Measurements from ENCODE around the gene KCNN4.
"Not testable (repeated sequence)": the region's sequence is repeated elsewhere in the genome, so short reads cannot be mapped to it uniquely, and the experiment has no call there.

The KCNN4 gene

DNA sequence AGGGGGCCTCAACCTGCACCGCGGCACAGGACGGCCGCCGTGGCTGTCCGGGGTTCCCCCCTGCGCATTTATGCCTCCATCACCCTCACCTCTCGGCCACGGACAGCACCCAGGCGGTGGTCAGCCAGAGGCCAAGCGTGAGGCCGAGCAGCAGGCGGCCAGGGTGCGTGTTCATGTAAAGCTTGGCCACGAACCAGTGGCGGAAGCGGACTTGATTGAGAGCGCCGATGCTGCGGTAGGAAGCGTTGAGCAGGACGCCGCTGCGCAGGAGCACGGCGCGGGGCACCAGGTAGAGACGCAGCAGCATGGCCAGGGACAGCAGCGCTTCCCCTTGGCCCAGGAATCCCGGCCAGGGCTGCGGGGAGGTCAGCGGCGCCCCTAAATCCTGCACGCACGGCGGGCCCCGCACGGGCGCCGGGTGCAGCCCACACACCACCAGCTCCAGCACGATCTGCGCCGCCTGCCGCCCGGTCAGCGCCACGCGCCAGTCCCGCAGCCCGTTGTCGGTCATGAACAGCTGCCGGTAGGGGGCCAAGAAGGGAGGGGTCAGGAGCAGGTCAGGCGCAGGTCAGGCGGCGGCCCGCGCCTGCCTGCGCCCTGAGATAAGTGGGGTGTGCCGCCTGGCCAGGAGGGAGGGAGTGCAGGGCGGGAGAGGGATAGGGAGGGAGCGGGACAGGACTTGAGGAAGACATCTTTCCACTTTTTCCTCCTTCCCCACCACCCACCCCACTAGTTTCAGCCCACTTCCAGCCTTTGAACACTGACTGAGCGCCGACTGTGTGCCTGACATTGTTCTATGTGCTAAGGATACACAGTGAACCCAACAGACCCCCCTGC is 6.5 kb downstream of the KCNN4 start:
- DNase-seq (ENCODE audit: low read depth): no peak

DNA sequence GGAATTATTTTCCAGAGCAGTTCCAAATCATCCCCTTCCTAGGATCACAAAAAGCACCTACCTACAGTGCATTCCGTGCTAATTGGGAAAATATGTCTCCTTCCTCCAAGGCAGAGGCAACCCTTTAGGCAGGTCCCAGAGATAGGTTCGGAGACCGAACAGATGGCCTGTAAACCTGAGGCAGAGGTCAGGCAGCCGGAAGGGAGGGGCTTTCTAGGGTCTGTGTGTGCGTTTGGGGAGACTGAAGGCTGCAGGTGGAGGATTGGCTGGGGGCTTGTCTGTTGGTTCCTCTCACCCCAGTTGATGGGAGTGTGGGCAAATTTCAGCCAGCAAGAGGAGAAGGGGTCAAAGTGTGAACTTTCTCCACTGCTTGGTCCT is 7.1 kb downstream of the KCNN4 start:
- no peak for DNase-seq (ENCODE audit: low read depth)

DNA sequence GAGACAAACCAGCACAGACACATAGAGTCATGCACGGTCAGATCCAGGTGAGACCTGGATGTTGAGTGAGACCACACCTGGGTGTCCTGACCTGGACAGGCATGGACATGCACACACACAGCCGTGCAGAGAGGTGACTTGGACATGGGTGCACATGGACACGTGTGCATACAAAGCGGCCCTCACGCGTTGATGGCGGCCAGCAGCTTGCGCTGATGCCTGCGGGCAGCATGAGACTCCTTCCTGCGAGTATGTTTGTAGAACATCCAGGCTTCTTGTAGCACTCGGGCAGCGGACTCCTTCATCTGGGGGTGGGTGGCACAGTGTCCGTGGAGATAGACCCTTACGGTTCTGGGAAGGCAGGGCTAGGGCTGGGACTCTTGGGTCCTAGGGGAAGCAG is 11.5 kb downstream of the KCNN4 start:
- no peak for DNase-seq (ENCODE audit: low read depth)

DNA sequence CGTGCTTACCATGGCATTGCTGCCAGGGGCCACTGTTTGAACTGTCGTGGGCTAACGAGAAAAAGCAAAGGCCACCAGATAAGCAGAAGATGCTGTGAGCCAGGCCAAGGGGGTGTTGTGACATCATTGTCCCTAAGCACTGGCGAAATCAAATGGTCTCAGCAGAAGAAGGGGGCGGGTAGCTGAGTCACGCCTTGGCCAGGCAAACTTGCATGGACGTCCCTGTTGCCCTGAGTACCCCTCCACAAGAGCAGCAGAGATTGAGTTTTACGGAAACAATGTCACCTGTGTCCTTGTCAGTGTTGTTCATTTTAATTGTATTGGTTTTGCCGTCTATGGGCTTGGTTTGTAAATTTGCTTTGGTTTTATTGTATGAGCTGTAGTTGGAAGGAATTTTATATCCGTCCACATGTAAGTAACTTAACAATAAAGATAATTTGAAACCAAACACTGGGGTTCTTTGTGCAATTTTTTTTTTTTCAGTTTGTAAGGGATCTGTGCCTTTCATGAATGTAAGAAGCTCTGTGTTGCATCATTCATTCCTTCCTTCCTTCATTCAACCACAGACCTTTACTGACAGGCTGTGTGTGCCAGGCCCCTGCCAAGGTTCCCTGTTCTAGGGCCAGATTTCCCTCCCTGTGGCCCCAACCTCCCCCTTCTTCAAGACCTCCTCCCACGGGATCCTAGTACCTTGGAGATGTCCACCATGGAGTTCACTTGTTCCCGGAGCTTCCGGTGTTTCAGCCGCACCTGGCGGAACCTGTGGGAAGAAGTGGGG is 12.3 kb downstream of the KCNN4 start:
- DNase-seq (ENCODE audit: low read depth): no peak

DNA sequence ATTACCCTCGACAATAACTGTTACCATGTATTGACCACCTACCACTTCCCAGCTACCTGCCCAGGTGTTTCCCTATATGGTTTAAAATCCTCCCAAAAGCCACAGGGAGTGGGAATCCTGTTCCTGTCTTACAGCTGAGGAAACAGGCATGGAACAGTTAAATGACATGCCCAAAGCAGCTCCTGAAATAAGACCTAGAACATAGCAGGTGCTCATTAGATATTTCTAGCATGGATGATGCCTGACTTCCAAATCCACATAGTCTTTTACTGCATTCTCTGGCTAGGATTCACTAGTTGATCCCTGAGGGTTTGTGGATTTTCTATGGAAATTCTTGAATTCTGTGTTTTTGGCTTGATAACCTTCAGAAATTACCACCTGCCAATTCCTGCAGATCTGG is 13.0 kb downstream of the KCNN4 start:
- DNase-seq (ENCODE audit: low read depth): no peak

DNA sequence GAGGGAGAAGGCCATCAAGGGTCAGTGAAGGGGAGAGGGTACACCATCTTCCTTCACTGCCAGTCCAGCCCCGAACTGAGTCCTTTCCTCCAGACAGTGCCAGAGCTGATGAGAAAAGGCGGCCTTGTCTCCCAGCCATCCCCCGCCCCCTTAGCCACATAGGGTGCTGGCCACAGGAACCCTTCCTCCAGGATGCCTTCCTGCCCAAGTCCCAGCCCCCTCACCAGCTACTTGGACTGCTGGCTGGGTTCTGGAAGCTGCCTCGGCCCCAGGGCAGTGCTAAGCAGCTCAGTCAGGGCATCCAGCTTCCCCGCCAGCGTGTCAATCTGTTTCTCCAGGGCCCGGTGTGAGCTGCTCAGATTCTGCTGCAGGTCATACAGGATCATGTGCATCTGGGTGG is 13.5 kb downstream of the KCNN4 start:
- no peak for DNase-seq (ENCODE audit: low read depth)

DNA sequence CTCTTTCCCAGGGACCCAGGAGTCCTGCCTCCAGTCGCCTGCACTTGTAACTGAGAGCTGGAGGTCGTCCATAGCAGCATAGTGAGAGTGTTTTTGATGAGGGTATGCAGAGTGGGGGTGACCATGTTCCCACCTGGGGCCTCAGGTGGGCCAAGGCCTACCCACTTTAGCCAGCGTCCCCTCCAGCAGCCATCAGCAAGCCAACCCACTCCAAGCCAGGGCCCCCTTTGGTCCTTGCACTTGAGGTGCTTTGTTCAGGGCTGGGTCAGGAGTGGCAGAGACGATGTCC is 14.1 kb downstream of the KCNN4 start:
- DNase-seq (ENCODE audit: low read depth): no peak

DNA sequence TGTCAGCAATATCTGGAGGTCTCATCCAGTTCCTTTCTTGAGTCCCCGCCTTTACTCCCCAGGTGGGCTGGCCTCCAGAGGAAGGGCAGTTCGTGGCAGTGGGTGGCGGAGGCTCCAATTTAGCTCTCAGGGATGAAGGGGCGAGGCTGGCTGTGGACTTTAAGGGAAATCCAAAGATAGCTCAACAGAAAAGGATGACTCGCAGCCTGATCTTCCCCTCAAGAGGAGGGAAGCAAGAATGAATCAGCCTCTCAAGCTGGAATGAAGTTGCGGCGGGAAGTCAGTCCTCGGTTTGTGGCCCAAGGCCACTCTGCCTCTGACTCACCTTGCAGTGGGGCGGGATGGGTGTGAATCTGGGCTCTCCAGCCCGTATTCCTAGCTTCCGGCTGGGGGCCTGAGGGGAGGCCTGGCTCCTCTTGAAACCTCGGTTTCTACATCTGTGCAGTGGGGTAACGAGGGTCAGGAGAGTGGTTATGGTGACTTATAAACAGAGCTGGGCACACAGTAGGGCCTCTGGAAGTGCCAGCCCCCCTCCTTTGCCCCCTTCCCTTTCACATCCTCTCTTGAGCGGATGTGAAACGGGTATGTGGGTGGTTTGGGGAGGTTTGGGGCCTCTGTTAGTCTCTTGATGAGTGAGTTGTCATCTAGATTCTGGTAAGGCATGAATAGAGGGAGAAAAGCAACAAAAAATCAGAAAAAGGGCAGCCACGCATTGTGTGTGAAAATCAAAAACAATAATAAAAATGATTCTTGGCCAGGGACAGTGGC is 15.5 kb downstream of the KCNN4 start:
- peak; percentile 96 for DNase-seq (ENCODE audit: low read depth)

DNA sequence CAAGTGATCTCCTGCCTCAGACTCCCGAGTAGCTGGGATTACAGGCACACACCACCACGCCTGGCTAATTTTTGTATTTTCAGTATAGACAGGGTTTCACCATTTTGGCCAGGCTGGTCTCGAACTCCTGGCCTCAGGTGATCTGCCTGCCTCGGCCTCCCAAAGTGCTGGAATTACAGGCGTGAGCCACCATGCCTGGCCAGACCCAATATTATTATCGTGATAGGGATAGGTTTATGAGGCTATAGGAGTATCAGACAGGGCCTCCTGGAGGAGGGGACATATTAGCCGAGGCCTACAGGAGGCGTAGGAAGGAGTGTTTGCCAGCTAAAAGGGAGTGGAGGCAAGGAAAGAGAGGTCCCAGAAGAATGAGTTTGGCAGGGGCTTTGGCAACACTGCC is 16.1 kb downstream of the KCNN4 start:
- not testable (repeated sequence) for DNase-seq (ENCODE audit: low read depth)

DNA sequence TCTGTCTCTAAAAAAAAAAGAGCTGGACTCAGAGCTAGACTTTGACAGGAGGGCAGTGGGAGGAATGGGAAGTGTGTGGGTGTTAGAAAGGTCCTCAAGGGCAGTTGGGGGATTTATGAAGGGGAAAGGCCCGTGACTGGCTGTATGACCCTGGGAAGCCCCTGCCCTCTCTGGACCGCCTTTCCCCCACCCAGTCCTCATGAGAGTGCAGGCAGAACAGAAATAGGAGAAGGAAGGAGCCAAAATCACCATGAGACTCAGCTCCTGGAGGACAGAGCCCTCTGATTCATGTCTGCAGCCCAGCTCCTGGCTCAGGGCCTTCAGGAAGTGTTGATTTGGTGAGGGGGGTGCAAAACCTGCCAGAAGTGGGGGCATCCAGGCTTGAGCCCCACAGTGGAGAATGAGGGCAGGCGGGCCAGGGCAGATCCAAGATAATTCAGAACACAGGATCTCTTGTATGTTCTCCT is 17.3 kb downstream of the KCNN4 start:
- DNase-seq (ENCODE audit: low read depth): no peak

DNA sequence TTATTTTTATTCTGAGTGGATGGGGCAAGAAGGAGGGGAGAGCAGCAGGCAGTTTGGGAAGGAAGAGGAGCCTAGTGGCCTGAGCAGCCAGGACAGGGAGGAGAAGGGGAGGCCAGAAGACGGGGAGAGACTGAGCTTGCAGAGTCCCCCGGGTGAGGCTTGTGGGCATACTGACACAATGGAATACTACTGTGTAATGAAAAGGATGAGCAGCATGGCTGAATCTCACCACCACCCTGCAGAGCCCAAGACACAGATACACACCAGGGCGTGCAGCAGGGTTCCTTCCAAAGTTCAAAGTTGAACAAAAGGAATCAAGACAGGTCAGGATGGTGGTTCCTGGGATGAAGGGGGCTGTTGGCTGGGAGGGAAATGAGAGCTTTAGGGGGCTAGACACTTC is 18.0 kb downstream of the KCNN4 start:
- DNase-seq (ENCODE audit: low read depth): no peak

DNA sequence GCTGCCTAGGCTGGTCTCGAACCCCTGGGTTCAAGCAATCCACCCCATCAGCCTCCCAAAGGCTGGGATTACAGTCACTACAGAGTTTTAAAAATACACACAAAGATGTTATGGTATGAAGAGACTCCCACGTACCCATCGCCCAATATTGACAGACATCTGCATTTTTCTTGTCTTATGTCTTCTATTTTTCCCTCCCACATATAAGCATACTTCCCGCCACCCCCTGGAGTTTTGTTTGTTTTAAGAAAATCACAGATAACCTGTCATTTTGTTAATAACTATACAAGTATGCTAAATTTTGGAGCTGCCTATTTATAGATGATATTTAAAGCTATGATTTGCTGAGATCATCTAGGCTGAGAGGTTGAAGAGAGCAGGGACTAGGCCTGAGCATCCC is 19.8 kb downstream of the KCNN4 start:
- no peak for DNase-seq (ENCODE audit: low read depth)

DNA sequence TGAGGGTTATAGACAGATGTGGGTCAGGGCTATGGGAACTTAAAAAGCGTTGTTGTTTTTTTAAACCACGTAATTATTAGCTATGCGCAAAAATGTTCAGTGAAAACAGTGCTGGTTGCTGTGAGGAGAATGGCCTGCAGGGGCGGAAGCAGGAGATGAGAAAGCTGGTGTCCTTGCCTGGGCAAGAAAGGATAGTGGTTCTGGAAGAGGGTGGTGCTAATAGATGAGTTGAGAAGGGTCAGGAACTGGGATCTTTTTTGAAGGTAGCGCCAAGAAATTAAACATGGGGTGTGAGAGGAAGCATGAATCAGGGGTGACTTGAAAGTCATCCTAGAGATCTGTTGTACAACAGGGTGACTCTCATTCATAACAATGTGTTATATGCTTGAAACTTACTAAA is 21.3 kb downstream of the KCNN4 start:
- DNase-seq (ENCODE audit: low read depth): peak; percentile 60

DNA sequence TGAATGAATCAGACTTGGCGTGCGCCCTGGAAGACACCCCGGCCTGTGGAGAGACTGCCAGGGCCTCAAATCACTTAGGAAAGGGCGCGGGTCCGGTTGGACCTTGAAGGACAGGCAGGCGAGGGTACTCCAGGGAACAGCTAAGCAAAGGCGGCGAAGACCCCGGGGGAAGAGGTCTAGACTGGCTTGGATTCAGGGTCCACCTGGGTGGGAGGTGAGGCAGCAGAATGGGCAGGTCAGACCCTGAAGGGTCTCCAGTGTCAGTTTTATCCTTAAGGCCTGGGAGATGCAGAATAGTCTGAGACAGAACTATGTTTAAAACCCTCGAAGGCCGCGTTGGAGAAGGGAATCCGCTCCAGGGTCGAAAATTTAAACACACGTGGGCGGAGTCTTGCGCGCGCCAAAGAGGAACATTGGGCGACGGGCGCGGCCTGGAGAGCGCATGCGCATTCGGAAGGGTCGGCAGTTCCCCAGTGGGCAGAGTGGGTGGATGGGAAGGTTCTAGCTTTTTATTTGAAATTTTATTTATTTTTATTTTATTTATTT is 25.4 kb downstream of the KCNN4 start:
- no peak for DNase-seq (ENCODE audit: low read depth)

DNA sequence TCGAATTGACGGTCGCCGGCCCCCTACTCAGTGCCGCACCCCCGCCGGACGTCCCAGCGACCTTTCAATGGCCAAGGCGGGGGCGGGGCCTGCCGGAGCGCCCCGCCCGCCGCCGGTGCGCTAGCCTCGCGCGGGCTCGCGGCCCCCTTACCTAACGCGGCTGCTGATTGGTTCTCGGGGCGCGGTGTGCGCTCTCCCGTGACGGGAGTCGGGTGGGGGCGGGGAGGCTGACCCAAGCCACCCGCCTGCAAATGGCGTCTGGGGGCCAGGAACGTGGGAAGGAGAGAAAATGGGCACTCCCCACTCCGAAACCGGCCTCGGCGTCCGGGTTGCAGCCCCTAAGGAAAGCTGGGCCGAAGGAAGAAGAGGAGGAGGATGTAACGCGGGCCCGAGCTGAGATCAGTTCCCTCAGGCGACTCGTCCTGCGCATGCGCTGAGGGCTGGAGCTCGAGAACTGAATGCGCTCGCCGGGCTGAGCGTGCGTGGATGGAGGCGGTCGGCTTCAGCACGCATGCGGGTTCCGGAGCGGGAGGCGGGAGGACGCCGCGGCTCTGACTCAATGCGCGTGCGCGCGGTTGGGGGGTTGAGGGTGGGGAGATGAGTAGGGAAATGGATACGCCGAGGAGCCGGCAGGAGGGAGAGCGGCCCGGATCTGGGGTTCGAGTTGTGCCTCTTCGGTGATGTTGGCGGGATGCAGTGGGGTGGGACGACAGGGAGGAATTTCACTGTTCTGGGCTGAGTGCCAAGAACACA is 26.1 kb downstream of the KCNN4 start, which contains the start of gene SMG9:
Gene SMG9 (minus strand): TSS at position 460 of the 753 bp plus-strand sequence. CDS start 4,221 bp downstream, outside the sequence.
- DNase-seq (ENCODE audit: low read depth): peak; percentile 98

DNA sequence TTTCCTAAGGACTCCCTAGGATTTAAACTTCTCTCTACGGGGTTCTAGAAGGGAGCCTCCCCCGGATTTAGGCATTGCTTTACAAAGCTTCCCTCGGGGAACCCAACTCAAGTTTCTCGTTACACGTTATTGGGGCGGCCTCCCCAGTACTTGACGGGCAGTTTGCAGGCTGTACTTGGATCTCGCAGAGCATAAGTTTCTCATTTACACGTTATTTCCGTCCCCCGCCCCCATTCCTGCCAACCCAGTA is 26.6 kb downstream of the KCNN4 start:
- DNase-seq (ENCODE audit: low read depth): no peak

DNA sequence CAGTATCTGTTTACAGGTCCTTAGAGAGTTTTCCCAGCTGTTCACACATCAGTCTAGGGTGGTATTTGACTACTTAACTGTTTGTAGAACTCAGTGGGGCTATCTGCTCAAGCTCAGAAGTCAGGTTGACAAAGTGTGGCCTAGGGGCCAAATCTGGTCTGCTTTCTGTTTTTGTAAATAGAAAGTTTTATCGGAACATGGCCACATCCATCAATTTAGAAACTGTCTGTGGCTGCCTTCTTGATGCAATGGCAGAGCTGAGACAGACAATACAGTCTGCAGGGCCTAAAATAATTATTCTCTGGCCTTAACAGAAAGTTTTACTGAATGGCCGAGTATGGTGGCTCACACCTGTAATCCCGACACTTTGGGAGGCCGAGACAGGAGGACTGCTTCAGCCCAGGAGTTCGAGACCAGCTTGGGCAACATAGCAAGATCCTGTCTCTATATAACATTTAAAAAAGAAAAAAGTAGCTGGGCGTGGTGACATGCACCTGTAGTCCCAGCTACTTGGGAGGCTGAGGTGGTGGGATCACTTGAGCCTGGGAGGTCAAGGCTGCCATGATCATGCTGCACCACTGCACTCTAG is 28.4 kb downstream of the KCNN4 start:
- DNase-seq (ENCODE audit: low read depth): no peak

DNA sequence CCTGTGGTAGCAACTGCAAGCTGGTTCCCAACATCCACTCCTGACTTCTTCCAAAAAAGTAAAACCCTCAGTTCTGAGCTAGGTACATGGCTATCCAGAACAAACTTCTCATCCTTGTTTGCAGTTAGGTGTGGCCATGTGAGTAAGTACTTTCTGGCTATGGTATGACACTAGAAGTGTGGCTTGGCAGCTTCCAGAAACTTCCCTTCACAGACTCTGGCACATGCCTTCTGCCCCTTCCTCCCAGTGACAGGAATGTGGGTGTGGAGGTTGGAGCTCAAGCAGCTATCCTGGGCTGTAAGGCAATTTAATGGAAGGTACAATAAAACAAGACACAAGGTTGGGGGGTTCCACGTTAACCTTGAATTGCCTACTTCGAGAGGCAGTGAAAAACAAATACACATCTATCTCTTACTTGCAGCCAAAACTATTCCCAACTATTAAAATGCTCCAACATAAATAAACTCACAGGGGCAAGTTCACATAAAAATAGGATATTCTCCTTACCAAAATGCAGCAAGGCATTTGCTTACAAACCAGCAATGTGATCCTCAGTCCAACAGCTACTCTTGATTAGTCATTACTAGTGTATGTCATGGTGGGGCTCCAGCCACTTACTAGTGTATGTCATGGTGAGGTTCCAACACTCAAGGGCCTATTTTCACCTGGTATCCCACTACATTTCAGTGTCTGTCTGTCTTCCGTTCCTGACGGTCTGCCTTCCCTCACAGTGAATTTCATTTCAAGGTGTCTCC is 29.1 kb downstream of the KCNN4 start:
- DNase-seq (ENCODE audit: low read depth): no peak

DNA sequence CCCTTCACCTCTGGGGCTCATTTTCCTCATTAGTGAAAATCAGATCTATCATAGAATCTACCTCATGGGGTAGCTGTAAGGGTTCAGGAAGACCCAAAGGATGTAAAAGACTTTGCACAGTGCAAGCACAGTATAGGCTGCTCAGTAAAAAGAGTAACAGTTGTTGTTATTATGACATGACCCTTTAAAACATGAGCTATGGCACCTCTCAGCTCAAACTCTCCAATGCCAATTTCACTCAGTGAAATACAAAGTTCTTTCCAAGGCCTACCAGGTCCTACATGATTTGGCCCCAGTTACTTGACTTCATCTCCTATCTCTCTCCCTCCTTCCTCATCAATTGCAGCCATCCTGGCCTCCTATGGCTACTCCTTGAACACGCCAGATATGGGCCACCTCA is 30.9 kb downstream of the KCNN4 start:
- no peak for DNase-seq (ENCODE audit: low read depth)

DNA sequence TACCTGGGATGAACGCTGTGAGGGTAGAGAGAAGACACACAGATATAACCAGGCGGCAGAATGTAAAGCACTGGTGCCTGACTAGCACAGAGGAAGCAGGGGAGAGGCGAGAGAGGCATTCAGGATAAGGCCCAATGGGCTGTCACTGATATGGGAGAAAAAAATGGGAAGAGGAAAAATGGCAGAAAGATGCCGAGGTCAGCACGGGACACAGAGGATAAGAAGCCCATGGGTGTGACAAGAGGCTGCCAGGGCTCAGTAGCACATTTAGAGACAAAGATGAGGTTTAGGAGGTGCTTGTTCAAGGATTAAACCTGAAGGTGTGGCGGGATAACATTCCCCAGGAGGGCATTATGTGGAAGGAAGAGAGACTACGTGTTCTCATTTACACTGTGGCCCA is 31.6 kb downstream of the KCNN4 start:
- no peak for DNase-seq (ENCODE audit: low read depth)

DNA sequence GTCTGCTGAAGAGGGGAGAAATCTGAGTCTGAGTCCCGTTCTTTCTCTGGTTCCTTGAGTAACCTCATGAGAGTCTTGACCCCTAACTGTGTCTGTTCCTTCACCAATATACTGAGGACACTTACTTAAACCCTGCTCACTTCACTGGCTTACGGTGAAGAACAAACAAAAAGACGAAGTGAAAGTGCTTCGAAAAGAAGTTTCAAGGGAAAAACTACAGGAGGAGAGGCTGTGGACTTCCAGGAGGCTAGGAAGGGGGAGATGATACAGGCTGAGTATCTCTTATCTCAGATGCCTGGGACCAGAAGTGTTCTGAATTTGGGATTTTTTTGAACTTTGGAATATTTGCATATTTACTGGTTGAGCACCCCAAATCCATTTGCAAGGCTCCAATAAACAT is 32.1 kb downstream of the KCNN4 start:
- DNase-seq (ENCODE audit: low read depth): no peak

All from HS-27A (cell line).